Pancreas (tissue), 10 donors: ENCODE results near the gene ITGA8. TPM values are rescaled to one million over a fixed set of nuclear protein-coding genes. Genes with fewer than 3 reads are reported as not detected.

Experiments
- ATAC-seq, 4 donors: fragments of 200-7000 bp; cut with Tn5 transposase; one replicate each; pipeline versions ENCODE4 v1.8.0 to v1.9.1; 2020; ENCODE audit warnings: mild to moderate bottlenecking in 4 of 4, moderate library complexity in 4 of 4
- DNase-seq, 6 donors: peaks; one replicate each; pipeline ENCODE4 v3.0.0-alpha.2; 2020
- FAIRE-seq: peaks from 2 replicates; lab custom pipeline; 2012; peaks lifted over from hg19 to GRCh38; lab: Jason Lieb, UNC
- H3K27ac ChIP-seq, 4 donors: fragments of 200-600 bp; sonication (generic); 1 replicate in 3 of 4; 2 replicates in 1 of 4; pipeline versions ENCODE4 v1.5.0 to v1.8.0; 2020
- H3K27me3 ChIP-seq, 4 donors: fragments of 200-600 bp; one replicate each; pipeline ENCODE4 v1.8.0; 2021
- H3K36me3 ChIP-seq, 3 donors: fragments of 200-600 bp; sonication (generic) in 1 of 3; one replicate each; pipeline versions ENCODE4 v1.5.0 to v1.8.0; 2020 to 2021
- H3K4me1 ChIP-seq, 3 donors: fragments of 200-600 bp; one replicate each; pipeline ENCODE4 v1.8.0; 2021
- H3K4me3 ChIP-seq, 4 donors: fragments of 200-600 bp; sonication (generic) in 2 of 4; one replicate each; pipeline versions ENCODE4 v1.5.0 to v1.8.0; 2020 to 2021
- H3K9me3 ChIP-seq, 4 donors: fragments of 200-600 bp; one replicate each; pipeline ENCODE4 v1.8.0; 2021
- CTCF ChIP-seq, 4 donors: fragments of 200-600 bp; sonication (generic) in 3 of 4; IDR thresholded peaks; one replicate each; pipeline versions ENCODE4 v1.5.0 to v1.8.0; 2021; ENCODE audit warnings: antibody characterized with exemption in 4 of 4
- WGBS, 2 donors: extraction: QIAGEN DNeasy Blood & Tissue Kit; methylation state at CpG; one replicate each; pipeline ENCODE4 v1.1.7; 2013; 5-methylcytosine and 5-hydroxymethylcytosine counted together
- intact Hi-C, 3 donors: fragments of 100-400 bp; cut with DNase I; formaldehyde crosslinking; loops; one replicate each; pipeline versions ENCODE4 v1.11.1 to v1.14.2; 2022
- polyA plus RNA-seq, 2 donors: library from polyadenylated mRNA; stranded (reverse); fragments of 200-250 nt; gene quantifications; one replicate each; pipeline ENCODE4 v1.2.3, GENCODE V29; 2013
- total RNA-seq, 6 donors: library from RNA; stranded (reverse); fragmentation: NEBNext Ultra II Directional in 4 of 6; extraction: Animal tissue kit (Norgen Biotek cat#: 25700) in 4 of 6; gene quantifications; one replicate each; pipeline versions ENCODE4 v1.2.1 to v1.2.4, GENCODE V29; 2021 to 2023
- donor health status: healthy with polysubstance abuse.
- donor health status: DM: no; HTN: no; CAD: no; lungs with moderate emphysema.
- donor health status: DM: no; HTN: no; CAD: no.
- donor health status: control.
- donor health status: control.
- donor health status: Bipolar disorder and iron deficiency.
- donor health status: DM: yes; HTN: yes; CAD: no.
- donor health status: DM: no; HTN: no; CAD: no.
- donor health status: DM: no; HTN: no; CAD: no.
- donor health status: DM: yes; HTN: yes; CAD: no.

Gene ITGA8
- total and polyA plus RNA-seq, 8 donors, result 0.12 to 1.1 (median 0.52) TPM

- DNase-seq, result no peak
Observed at GRCh38 chr10:15487376-15487775, 232.3 kb downstream of the ITGA8 start.

DNA sequence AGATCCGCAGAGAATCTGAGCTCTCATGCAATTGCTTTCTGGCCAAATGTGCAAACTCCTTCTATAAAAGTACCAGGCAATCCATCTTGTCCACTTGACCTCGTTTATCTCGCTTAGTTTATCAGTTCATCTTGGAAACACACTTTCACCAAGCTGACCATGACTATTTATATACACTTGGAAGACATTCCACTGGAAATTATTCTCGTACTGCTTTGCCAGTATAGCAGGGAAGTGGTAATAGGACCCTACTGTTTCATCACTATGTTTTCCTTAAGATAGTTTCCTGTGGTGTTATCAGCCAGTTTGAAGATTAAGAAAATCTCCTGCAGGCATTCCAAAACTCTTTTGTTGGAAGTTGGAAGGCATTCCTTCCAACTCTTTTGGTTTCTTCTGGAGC, 233.3 kb downstream of the ITGA8 start:
- TF ChIP-seq CTCF (IDR thresholded peaks at IDR 0.05), result no peak
- Histone ChIP-seq H3K36me3 (no peaks in the 10 kb centered on the region), H3K27ac (no peak overlapping the region), H3K4me3 (no peak overlapping the region), H3K4me1 (no peaks in the 10 kb centered on the region), H3K9me3 (no peaks in the 10 kb centered on the region), H3K27me3 (no peaks in the 10 kb centered on the region)
- DNase-seq (no peak), FAIRE-seq (no peak), ATAC-seq (no peak)
- WGBS, 2 donors, result 24 to 28% methylated on average over 4 of the region's 4 CpGs
- intact Hi-C loops, result no loop called here

More at GRCh38 chr10:15487376-15487775, 232.3 kb downstream of the ITGA8 start:
- Histone ChIP-seq H3K27me3 (no peaks in the 10 kb centered on the region), H3K27ac (no peak overlapping the region), H3K9me3 (no peaks in the 10 kb centered on the region), H3K4me3 (no peak overlapping the region), H3K36me3 (no peaks in the 10 kb centered on the region), H3K4me1 (no peaks in the 10 kb centered on the region)
- no peak for TF ChIP-seq CTCF (IDR thresholded peaks at IDR 0.05)
- intact Hi-C loops, result no loop called here
- ATAC-seq, result no peak
- 41 to 55% methylated on average over 4 of the region's 4 CpGs for WGBS, 2 donors
- no peak for FAIRE-seq

DNA sequence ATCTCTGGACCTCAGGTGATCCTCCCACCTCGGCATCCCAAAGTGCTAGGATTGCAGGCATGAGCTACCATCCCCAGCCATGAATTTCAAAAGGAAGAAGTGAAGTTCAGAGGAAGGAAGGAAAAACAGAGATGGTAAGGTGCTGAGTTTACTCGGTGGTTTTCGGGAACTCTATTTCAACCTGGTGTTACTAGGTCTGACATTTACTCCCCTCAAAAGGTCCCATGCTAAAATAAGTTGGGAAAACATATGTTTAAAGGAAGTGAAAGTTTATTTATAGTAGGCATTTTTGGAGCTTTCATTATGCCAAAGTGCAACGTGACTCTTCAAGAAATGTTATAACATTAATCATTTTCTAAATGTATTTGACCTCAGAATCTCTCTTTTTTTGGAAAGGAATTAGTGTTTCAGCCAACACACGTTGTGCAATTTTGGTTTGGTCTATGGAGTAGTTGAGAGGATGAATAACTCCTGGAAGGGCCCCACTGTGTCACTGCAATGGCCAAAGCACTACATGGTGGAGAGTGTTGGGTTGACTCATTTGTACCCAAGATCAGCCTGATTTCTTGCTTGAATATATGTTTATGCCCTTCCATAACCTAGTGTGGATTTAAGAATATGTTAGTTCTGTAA, 233.9 kb downstream of the ITGA8 start:
- no peaks in the 10 kb centered on the region for H3K36me3 ChIP-seq
- H3K9me3 ChIP-seq, result no peaks in the 10 kb centered on the region
- intact Hi-C loops, result no loop called here
- FAIRE-seq (no peak), DNase-seq (no peak), ATAC-seq (no peak)
- no peaks in the 10 kb centered on the region for H3K27me3 ChIP-seq
- no peak overlapping the region for H3K27ac ChIP-seq
- H3K4me3 ChIP-seq, result no peak overlapping the region
- H3K4me1 ChIP-seq, result no peaks in the 10 kb centered on the region
- WGBS, 2 donors, result 47 to 62% methylated on average over 5 of the region's 5 CpGs
- no peak for TF ChIP-seq CTCF (IDR thresholded peaks at IDR 0.05)

- 9 to 16% methylated on average over 3 of the region's 3 CpGs for WGBS, 2 donors
- intact Hi-C loops, result no loop called here
- H3K27me3 ChIP-seq, result no peaks in the 10 kb centered on the region
Observed at GRCh38 chr10:15485027-15485426, 234.7 kb downstream of the ITGA8 start.

More at GRCh38 chr10:15485027-15485426, 234.7 kb downstream of the ITGA8 start:
- Histone ChIP-seq H3K4me3 (no peak overlapping the region), H3K9me3 (no peaks in the 10 kb centered on the region), H3K4me1 (no peaks in the 10 kb centered on the region), H3K36me3 (no peaks in the 10 kb centered on the region), H3K27ac (no peak overlapping the region)
- no peak for FAIRE-seq
- DNase-seq, result no peak
- TF ChIP-seq CTCF (IDR thresholded peaks at IDR 0.05), result no peak
- ATAC-seq, result no peak
